Lower leg skin (tissue), 4 donors: ENCODE data around the gene SF3B6. TPM values are rescaled to one million over a fixed set of nuclear protein-coding genes. Genes with fewer than 3 reads are reported as not detected.

Experiments used
- DNase-seq, 2 donors: peaks; one replicate each; pipeline ENCODE4 v3.0.0-alpha.2; 2019; ENCODE audit warnings: low spot score in 2 of 2
- H3K4me3 ChIP-seq: fragments of 200-600 bp; sonication (generic); 2 replicates; pipeline ENCODE4 v1.5.1; 2017; ENCODE audit warnings: mild to moderate bottlenecking, low read depth; ENCODE audit not compliant: poor library complexity, severe bottlenecking
- POLR2A ChIP-seq, 2 donors: fragments of 450-650 bp; IDR thresholded peaks; one replicate each; pipeline ENCODE4 v1.6.1; 2016 to 2017; ENCODE audit warnings: antibody characterized with exemption in 2 of 2, mild to moderate bottlenecking in 1 of 2, moderate library complexity in 1 of 2
- WGBS, 2 donors: methylation state at CpG; one replicate each; pipeline ENCODE4 v1.1.5; 2018; 5-methylcytosine and 5-hydroxymethylcytosine counted together
- intact Hi-C: fragments of 100-400 bp; cut with DNase I; formaldehyde crosslinking; loops from one replicate; pipeline ENCODE4 v1.15.0; 2023; ENCODE audit warnings: low total_unique reads
- total RNA-seq, 4 donors: library from RNA; depleted of rRNA; stranded (reverse); fragments of >200 nt; gene quantifications; one replicate each; pipeline ENCODE4 v1.1.0, GENCODE V29; 2016
- TF ChIP-seq, protein P1 (sequence below), 3 donors: fragments of 450-650 bp; IDR thresholded peaks; one replicate each; pipeline ENCODE4 v1.5.1; 2016; ENCODE audit warnings: antibody characterized with exemption in 3 of 3, mild to moderate bottlenecking in 3 of 3, moderate library complexity in 2 of 3

Gene SF3B6
- total RNA-seq, 4 donors from 2014 or later = 81.3 to 90.8 (median 86.5) TPM

- 72 to 73% methylated on average over 4 of the region's 4 CpGs for WGBS, 2 donors
- TF ChIP-seq POLR2A (IDR thresholded peaks at IDR 0.05) = no peak
- TF ChIP-seq, protein P1, sequence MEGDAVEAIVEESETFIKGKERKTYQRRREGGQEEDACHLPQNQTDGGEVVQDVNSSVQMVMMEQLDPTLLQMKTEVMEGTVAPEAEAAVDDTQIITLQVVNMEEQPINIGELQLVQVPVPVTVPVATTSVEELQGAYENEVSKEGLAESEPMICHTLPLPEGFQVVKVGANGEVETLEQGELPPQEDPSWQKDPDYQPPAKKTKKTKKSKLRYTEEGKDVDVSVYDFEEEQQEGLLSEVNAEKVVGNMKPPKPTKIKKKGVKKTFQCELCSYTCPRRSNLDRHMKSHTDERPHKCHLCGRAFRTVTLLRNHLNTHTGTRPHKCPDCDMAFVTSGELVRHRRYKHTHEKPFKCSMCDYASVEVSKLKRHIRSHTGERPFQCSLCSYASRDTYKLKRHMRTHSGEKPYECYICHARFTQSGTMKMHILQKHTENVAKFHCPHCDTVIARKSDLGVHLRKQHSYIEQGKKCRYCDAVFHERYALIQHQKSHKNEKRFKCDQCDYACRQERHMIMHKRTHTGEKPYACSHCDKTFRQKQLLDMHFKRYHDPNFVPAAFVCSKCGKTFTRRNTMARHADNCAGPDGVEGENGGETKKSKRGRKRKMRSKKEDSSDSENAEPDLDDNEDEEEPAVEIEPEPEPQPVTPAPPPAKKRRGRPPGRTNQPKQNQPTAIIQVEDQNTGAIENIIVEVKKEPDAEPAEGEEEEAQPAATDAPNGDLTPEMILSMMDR (IDR thresholded peaks at IDR 0.05) = no peak
- DNase-seq = peak in 1 of 2 donors; percentile 36
- no peak overlapping the region for H3K4me3 ChIP-seq
- intact Hi-C loops = no loop called here
These were observed 55.9 kb downstream of the SF3B6 start for GRCh38 chr2:24020244-24020643.

DNA sequence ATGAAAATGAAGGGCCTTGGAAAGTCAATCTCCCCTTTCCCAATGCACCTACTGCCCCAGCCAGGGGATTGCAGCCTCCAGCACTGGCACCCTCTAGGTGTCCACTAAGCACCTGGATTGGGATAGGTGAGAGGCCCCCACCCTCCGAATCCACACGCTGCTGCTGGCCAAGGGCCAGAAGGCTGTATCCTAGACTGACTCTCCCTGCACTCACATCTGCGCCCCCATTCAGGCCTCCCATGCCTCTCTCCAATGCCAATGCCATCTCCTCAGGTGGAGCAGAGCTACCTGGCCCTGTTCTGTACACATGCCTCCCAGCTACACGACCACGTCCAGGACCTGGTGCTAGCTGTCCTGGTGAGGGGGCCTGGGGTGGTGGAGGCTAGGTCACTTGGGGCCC is 56.4 kb downstream of the SF3B6 start:
- WGBS, 2 donors = 70 to 90% methylated on average over 5 of the region's 5 CpGs
- peak in 1 of 2 donors; percentile 73 for DNase-seq
- TF ChIP-seq, protein P1 (IDR thresholded peaks at IDR 0.05) = no peak
- no peak for TF ChIP-seq POLR2A (IDR thresholded peaks at IDR 0.05)
- H3K4me3 ChIP-seq = no peak overlapping the region
- intact Hi-C loops = no loop called here

DNA sequence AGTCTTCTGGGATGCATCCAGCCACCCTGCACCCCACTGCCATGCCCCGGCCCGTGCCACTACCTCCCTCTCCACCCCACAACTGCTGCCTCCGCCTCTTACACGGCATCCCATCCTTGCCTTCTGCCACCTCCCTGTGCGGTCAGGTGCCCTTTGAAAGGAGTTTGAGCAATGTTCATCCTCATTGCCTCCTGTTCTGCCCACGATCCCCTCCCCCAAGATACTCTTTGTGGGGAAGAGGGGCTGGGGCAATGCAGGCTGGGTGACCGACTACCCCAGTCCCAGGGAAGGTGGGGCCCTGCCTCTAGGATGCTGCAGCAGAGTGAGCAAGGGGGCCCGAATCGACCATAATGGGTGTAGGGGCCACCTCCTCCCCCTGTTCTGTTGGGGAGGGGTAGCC is 57.9 kb downstream of the SF3B6 start:
- H3K4me3 ChIP-seq = no peak overlapping the region
- TF ChIP-seq, protein P1 (IDR thresholded peaks at IDR 0.05) = no peak
- no peak for TF ChIP-seq POLR2A (IDR thresholded peaks at IDR 0.05)
- peak in 1 of 2 donors; percentile 77 for DNase-seq
- intact Hi-C loops = no loop called here
- 85 to 90% methylated on average over 9 of the region's 9 CpGs for WGBS, 2 donors

- no peak for TF ChIP-seq POLR2A (IDR thresholded peaks at IDR 0.05)
- TF ChIP-seq, protein P1 (IDR thresholded peaks at IDR 0.05) = no peak
- no peak overlapping the region for H3K4me3 ChIP-seq
- peak in 1 of 2 donors; percentile 68 for DNase-seq
- WGBS, 2 donors = 87% methylated on average over 8 of the region's 8 CpGs
- intact Hi-C loops = no loop called here
These were observed 58.4 kb downstream of the SF3B6 start for GRCh38 chr2:24017711-24018110.

Other genes with a start within 250 kb of the SF3B6 start
- 10 to 100 TPM; 23.2 to 31.1 (median 27.9) TPM for gene ATAD2B, start 149.2 kb downstream of the SF3B6 start, total RNA-seq
- gene UBXN2A, start 135.9 kb downstream of the SF3B6 start, total RNA-seq = 10 to 100 TPM in 3 of 4 donors, 1 to 10 TPM in 1; 8.5 to 15.0 (median 12.9) TPM
- under 1 TPM in 1 of 4 donors, not detected in 3; 0.34 TPM for gene MFSD2B, start 66.2 kb downstream of the SF3B6 start, total RNA-seq
- gene WDCP, start 28.9 kb downstream of the SF3B6 start, total RNA-seq = 1 to 10 TPM; 2.6 to 4.9 (median 3.8) TPM
- 10 to 100 TPM in 2 of 4 donors, 1 to 10 TPM in 2; 7.2 to 11.8 (median 9.5) TPM for gene FKBP1B, start 26.6 kb downstream of the SF3B6 start, total RNA-seq
- gene TP53I3, start 8.5 kb upstream of the SF3B6 start, total RNA-seq = 10 to 100 TPM in 2 of 4 donors, 1 to 10 TPM in 2; 5.0 to 17.9 (median 8.5) TPM
- gene PFN4, start 47.0 kb upstream of the SF3B6 start, total RNA-seq = under 1 TPM in 1 of 4 donors, not detected in 3; 0.65 TPM
- gene FAM228B, start 47.1 kb upstream of the SF3B6 start, total RNA-seq = 10 to 100 TPM in 1 of 4 donors, 1 to 10 TPM in 3; 2.8 to 15.1 (median 4.6) TPM
- under 1 TPM in 2 of 4 donors, not detected in 2; 0.25 to 0.26 TPM for gene FAM228A, start 98.7 kb upstream of the SF3B6 start, total RNA-seq